GM21515 (cell line): ENCODE measurements around the gene RPL22L1.
"Not testable (repeated sequence)": the region's sequence is repeated elsewhere in the genome, so short reads cannot be mapped to it uniquely, and the experiment has no call there.

ENCODE experiments used
- ATAC-seq: cut with Tn5 transposase; IDR thresholded peaks from one replicate; pipeline ENCODE4 v1.9.1; 2021; ENCODE audit not compliant: unreplicated experiment

The RPL22L1 gene

DNA sequence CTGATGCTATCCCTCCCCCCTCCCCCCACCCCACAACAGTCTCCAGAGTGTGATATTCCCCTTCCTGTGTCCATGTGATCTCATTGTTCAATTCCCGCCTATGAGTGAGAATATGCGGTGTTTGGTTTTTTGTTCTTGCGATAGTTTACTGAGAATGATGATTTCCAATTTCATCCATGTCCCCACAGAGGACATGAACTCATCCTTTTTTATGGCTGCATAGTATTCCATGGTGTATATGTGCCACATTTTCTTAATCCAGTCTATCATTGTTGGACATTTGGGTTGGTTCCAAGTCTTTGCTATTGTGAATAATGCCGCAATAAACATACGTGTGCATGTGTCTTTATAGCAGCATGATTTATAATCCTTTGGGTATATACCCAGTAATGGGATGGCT is 8.7 kb upstream of the RPL22L1 start:
- ATAC-seq, result not testable (repeated sequence)

- ATAC-seq, result not testable (repeated sequence)
Measured at GRCh38 chr3:170877311-170877710, 7.3 kb upstream of the RPL22L1 start.

DNA sequence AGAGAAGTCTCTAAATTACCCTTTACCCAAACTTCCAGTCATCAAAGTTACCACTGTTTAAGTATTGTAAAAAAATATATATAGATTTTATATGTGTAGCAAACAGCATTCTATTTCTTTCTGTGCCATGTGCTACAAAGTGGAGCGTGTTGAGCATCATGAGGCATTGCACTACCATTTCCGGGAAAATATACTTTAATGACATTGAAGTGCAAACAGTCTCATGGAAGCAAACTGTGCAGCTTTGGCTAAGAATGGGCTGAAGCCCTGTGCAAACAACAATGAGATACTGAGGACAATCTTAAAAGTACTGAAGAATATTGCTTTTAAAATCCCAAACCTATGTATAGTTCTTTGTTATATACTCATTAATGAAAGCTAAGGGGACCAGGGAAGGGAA is 6.5 kb upstream of the RPL22L1 start:
- ATAC-seq, result no peak

DNA sequence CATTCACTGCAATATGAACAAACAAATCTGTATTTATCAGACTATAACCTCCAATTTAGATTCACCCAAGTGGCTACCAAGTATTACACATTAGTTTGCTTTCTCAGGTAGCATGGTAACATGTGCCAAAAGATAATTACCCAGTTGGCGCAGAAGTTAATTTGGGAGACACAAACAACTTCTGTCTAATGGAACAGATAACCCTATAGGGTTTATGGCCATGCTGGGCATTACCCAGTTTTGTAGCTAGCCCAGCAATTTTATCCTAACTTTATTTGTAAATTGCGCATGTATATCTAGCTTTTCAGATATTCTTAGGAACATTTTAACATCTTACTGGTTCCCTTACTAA is 780 bp downstream of the RPL22L1 start:
- no peak for ATAC-seq

DNA sequence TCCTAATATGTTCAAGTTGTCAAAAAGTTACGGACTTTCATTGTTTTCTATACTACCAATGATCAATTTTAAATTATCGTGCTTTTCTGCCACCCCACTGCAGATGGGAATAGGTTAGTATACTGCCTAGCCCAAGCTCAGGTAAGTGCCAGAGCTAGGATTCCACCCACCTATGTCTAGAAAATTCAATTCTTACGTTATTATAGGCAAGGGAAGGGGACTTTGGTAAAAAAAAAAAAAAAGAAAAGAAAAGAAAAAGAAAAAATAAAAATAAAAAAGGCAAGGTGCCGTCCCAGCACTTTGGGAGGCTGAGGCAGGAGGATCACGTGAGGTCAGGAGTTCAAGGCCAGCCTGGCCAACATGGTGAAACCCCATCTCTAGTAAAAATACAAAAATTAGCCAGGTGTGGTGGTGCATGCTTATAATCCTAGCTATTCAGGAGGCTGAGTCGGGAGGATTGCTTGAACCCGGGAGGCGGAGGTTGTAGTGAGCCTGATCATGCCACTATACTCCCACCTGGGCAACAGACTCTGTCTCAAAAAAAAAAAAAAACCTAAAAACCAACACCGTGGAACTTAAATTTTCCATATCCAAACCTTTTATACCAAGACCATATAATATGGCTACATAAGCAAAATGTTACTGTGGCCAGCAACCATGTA is 1.3 kb downstream of the RPL22L1 start:
- ATAC-seq, result no peak

DNA sequence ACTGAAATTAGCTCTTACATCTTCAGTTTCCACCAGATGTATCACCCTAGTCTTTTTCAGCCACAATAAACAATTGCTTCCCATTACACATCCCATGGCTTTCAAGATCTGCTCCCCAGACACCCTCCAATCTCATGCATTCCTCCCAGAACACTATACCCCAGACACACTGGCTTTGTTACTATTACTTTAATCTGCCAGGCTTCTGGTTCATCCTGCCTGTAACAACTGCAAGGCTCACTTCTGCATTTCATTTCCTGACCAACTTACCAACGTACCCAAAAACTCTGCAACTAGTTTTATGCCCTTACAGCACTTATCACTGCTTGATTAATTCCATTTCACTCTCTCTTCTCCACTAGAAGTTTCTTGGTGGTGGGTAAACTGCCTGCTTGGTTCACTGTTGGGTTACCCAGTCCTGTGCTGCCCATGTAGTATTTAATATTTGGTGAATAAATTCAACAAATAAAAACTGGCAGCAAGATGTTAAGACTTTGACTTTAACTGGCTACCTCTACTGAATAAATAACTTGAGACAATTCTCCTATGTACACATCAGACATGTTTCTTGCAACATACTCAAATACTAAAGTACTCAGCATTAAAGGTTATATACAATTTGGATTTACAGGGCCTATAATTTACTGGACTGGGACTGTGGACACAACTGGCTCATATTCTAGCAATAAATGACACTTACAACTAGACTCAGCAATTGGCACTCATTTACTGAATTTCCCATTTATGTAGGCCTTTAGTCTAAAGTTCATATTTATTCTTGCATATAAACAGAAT is 2.7 kb downstream of the RPL22L1 start:
- peak; percentile 23 for ATAC-seq

DNA sequence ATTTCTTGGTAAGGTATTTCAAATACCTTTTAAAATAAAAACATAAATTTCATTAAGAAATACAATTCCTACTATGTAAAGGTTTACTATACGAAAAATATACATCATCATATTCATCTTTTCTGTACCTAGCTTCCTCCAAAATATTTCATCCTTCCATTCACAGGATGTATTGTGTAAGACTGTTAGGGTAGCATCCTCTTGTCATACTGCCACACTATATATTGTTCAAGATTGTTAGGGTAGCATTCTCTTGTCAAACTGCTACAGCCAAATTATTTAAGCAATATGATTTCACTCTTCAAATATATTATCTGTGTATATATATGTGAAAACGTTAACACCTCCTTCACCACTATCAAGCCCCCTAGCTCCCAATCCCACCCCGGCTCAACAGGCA is 3.5 kb downstream of the RPL22L1 start:
- no peak for ATAC-seq

- ATAC-seq, result no peak
Measured at GRCh38 chr3:170865209-170866094, 4.5 kb downstream of the RPL22L1 start.

- ATAC-seq, result no peak
Measured at GRCh38 chr3:170864525-170865208, 5.3 kb downstream of the RPL22L1 start.

DNA sequence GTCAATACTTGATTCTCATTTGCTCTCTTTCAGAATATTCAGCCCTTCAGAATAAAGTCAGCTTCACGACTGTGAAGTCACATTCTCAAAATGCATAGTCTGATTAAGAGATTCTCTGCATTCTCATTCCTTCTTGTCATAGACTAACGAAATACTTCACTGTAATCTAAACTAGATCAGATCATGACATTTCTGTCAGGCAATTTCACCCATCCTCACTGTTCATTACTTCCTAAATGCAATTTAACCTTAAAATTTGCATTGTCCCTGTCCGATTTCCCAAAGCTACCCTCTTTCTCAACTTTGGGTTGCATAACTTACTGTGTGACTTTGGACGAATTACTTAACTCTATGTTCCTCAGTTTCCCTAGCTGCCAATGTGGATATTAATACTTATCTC is 6.2 kb downstream of the RPL22L1 start:
- no peak for ATAC-seq

GRCh38 chr3:170862618-170863374 is 7.2 kb downstream of the RPL22L1 start:
- no peak for ATAC-seq

DNA sequence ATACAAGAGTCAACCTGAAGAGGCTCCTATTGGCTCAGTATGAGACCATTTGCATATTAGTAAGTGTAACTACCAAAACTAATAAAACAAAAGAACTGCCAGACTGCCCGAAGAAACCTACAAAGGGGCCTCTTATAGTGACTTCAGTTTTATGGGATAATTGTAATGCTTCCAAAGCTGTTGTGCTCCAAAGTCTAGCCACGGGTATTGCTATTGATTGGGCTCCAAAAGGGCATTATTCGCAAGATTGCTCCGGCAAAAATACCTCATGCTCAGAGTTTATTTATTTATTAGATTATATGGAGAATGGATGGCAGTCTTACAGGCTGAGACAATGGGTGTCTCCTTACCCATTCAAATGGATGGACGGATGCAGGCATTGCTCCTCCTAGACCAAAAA is 11.4 kb downstream of the RPL22L1 start:
- ATAC-seq, result no peak

- ATAC-seq, result no peak
Measured at GRCh38 chr3:170852324-170852723, 17.7 kb downstream of the RPL22L1 start.

DNA sequence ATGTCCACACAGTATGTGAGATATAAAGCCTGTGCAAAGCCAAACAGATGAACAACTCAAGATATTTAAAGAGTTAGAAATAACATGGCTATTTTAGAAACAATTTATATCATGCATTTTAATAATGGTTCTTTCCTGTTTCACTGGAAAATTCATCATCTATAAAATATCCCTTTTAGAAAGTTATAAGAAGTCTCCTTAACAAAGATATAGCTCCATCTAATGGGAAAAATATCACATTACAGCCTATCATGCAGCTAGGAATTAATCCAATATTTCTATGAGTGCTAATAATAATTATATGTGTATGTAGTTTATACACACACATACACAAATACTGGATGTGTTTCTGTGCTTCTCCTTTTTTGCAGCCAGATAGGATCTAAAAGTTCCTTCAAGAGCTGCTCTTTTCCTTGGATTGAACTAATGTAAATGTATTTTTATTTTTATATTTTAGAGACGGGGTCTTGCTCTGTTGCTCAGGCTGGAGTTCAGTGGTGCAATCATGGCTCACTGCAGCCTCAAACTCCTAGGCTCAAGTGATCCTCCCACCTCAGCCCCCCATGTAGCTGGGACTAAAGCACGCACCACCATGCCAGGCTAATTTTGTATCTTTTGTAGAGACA is 21.6 kb downstream of the RPL22L1 start:
- ATAC-seq, result no peak

GRCh38 chr3:170844377-170844776 is 25.6 kb downstream of the RPL22L1 start:
- no peak for ATAC-seq

- no peak for ATAC-seq
Measured at GRCh38 chr3:170840291-170840859, 29.6 kb downstream of the RPL22L1 start.

DNA sequence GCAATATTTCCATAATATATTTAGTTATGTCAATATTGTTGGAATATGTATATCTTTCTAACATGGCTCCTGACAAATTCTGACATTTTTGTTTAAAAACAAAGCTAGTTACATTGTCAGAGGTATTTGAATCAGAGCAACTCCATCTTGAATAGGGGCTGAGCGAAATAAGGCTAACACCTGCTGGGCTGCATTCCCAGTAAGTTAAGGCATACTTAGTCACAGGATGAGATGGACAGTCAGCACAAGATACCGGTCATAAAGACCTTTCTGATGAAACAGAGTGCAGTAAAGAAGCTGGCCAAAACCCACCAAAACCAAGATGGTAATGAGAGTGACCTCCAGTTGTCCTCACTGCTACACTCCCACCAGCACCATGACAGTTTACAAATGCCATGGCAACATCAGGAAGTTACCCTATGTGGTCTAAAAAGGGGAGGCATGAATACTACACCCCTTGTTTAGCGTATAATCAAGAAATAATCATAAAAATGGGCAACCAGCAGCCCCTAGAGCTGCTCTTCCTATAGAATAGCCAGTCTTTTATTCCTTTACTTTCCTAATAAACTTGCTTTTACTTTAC is 30.4 kb downstream of the RPL22L1 start:
- no peak for ATAC-seq

- ATAC-seq, result no peak
Measured at GRCh38 chr3:170836491-170836890, 33.5 kb downstream of the RPL22L1 start.

GRCh38 chr3:170835336-170835735 is 34.7 kb downstream of the RPL22L1 start:
- ATAC-seq, result no peak
